Measurements from ENCODE around the gene LRRC41. TPM values are rescaled to one million over a fixed set of nuclear protein-coding genes. Genes with fewer than 3 reads are reported as not detected.
A peak's percentile ranks its signal among the peaks of the same experiment; 100 is the strongest.

Gene LRRC41
- total and polyA plus RNA-seq, 2 experiments from 2014 or later: 20.1 to 69.4 TPM

DNA sequence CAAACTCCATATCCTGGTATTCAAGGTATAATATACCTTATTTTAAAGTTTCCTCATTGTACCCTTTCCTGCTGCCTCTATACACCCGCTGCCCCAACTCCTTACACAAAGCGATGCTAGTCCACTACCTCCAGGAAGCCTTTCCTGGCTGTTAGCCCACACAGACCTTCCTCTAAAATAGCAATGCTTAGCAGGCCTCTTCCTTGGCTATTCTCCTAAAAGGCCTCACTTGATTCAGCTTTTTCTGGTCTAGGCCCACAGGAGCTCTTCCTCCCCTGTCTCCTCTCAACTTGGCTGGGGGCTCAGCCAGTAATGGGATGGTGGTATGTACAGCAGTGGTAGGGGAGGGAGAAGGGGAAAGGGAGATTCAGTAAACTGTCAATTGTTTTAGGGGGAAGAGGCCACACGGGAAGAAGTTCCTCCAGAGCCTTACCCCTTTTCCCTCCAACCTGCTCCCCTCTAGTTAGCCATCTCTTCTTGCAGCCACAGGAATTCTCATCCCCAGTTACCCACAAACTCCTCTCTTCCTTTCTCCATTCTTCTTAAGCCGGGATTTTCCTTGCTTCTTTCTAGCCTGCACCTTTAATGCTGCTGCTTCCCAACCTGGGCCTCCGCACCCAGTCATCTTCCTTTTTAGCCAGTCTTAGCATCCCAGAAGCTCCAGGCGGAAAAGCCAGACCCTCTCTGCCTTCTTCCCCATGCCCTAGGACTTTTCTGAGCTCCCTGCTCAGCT, 2.6 kb downstream of the LRRC41 start:
- peak overlapping the region; percentile 98 for H3K4me3 Mint-ChIP-seq
- peaks cover 8% of the 10 kb centered on the region for H3K27me3 Mint-ChIP-seq (ENCODE audit: insufficient read depth, low read depth, poor library complexity)
- peak overlapping the region; percentile 79 for H3K27ac ChIP-seq (ENCODE audit: low read depth)
- H3K9me2 ChIP-seq (ENCODE audit: insufficient read depth): no peaks in the 10 kb centered on the region
- H3K4me3 ChIP-seq: peak overlapping the region; percentile 93
- H3K4me2 ChIP-seq: peak overlapping the region; percentile 88
- peaks cover 39% of the 10 kb centered on the region for H3K4me1 ChIP-seq (ENCODE audit: insufficient read depth)
- peaks cover 72% of the 10 kb centered on the region for H3K79me2 ChIP-seq (replicated peaks; ENCODE audit: insufficient read depth)
- H3K4me1 Mint-ChIP-seq: peaks cover 33% of the 10 kb centered on the region
- H3K9me3 Mint-ChIP-seq: peaks cover 7% of the 10 kb centered on the region
- H4K20me1 ChIP-seq (replicated peaks; ENCODE audit: insufficient read depth): peaks cover 13% of the 10 kb centered on the region
- TF ChIP-seq, protein P1, sequence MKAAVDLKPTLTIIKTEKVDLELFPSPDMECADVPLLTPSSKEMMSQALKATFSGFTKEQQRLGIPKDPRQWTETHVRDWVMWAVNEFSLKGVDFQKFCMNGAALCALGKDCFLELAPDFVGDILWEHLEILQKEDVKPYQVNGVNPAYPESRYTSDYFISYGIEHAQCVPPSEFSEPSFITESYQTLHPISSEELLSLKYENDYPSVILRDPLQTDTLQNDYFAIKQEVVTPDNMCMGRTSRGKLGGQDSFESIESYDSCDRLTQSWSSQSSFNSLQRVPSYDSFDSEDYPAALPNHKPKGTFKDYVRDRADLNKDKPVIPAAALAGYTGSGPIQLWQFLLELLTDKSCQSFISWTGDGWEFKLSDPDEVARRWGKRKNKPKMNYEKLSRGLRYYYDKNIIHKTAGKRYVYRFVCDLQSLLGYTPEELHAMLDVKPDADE (IDR thresholded peaks at IDR 0.05): no peak
- TF ChIP-seq NANOG (IDR thresholded peaks at IDR 0.05; ENCODE audit: borderline replicate concordance) (no peak), EZH2 (IDR thresholded peaks at IDR 0.05; ENCODE audit: low read depth, unreplicated experiment) (no peak), ZNF114 (CRISPR knock-in tag; IDR thresholded peaks at IDR 0.05) (no peak), JUNB (IDR thresholded peaks at IDR 0.05; ENCODE audit: unreplicated experiment) (no peak), CREB1 (CRISPR knock-in tag; IDR thresholded peaks at IDR 0.05; ENCODE audit: low read depth) (no peak)
- H3F3A ChIP-seq (replicated peaks; ENCODE audit: low read depth): peaks cover 11% of the 10 kb centered on the region
- no peaks in the 10 kb centered on the region for H3K27me3 ChIP-seq (ENCODE audit: insufficient read depth)
- peaks cover 13% of the 10 kb centered on the region for H3K36me3 ChIP-seq (ENCODE audit: insufficient read depth)
- peak overlapping the region; percentile 86 for H3K27ac Mint-ChIP-seq
- peak; percentile 7 for DNase-seq (ENCODE audit: low spot score)
- no peak for ATAC-seq
- peaks cover 41% of the 10 kb centered on the region for H3K36me3 Mint-ChIP-seq (ENCODE audit: low read depth)
- H2AFZ ChIP-seq: no peak overlapping the region

DNA sequence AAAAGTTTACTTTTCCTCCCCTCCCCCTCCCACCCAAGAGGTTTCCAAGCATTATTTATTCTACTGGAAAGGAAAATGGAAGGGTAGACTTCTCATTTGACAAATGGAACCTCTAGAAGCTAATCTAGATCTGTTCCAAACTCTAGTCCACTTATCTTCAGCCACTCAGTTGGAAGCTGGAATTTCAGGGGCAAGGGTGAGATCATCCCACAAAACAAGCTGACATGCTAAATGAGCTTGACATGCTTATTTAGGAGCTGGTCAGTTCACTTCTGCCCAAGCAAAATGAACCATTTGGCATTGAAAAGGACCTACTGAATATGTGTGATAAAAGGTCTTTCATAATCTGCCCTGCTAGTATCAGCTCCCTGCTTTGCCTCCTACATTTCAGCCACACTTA, 5.0 kb downstream of the LRRC41 start:
- Histone ChIP-seq H3K4me1 (ENCODE audit: insufficient read depth) (peaks cover 28% of the 10 kb centered on the region), H3K27me3 (ENCODE audit: insufficient read depth) (no peaks in the 10 kb centered on the region), H3K9me2 (ENCODE audit: insufficient read depth) (no peaks in the 10 kb centered on the region), H3F3A (replicated peaks; ENCODE audit: low read depth) (peaks cover 7% of the 10 kb centered on the region), H3K4me3 (no peak overlapping the region), H3K79me2 (replicated peaks; ENCODE audit: insufficient read depth) (peaks cover 48% of the 10 kb centered on the region), H3K27ac (ENCODE audit: low read depth) (peak overlapping the region; percentile 76), H4K20me1 (replicated peaks; ENCODE audit: insufficient read depth) (no peaks in the 10 kb centered on the region), H3K4me2 (peak overlapping the region; percentile 63), H3K36me3 (ENCODE audit: insufficient read depth) (peaks cover 17% of the 10 kb centered on the region), H2AFZ (no peak overlapping the region)
- Mint-ChIP-seq H3K27me3 (ENCODE audit: insufficient read depth, low read depth, poor library complexity) (peaks cover 3% of the 10 kb centered on the region), H3K9me3 (no peaks in the 10 kb centered on the region; the same call in 2 of the 3 replicates), H3K27ac (peak overlapping the region; percentile 19), H3K4me1 (peaks cover 28% of the 10 kb centered on the region), H3K4me3 (no peak overlapping the region; the same call in 2 of the 3 replicates), H3K36me3 (ENCODE audit: low read depth) (peaks cover 33% of the 10 kb centered on the region)
- ATAC-seq: no peak
- TF ChIP-seq EZH2 (IDR thresholded peaks at IDR 0.05; ENCODE audit: low read depth, unreplicated experiment) (no peak), STAT1 (IDR thresholded peaks at IDR 0.05; ENCODE audit: unreplicated experiment) (no peak), ZNF331 (CRISPR knock-in tag; IDR thresholded peaks at IDR 0.05; ENCODE audit: low read depth) (no peak), ZNF114 (CRISPR knock-in tag; IDR thresholded peaks at IDR 0.05) (no peak)
- TF ChIP-seq, protein P1 (IDR thresholded peaks at IDR 0.05): no peak
- no peak for DNase-seq (ENCODE audit: low spot score)

All from GM23338 (cell line).